Natural killer cell treated with Interleukin-12 subunit alpha and Interleukin-12 subunit beta and Interleukin-15 and Interleukin-18, amount 100 ng/mL, for 72 hours (primary cell): ENCODE measurements around the gene CDH15. TPM values are rescaled to one million over a fixed set of nuclear protein-coding genes. Genes with fewer than 3 reads are reported as not detected.
"Not testable (repeated sequence)": the region's sequence is repeated elsewhere in the genome, so short reads cannot be mapped to it uniquely, and the experiment has no call there.

Experiments used
- ATAC-seq, 2 donors: fragments of 150-1000 bp; cut with Tn5 transposase in 1 of 2; sonication (Bioruptor Pico), chemical (Tn5 transposase) in 1 of 2; 2 replicates each; pipeline ENCODE4 v1.10.0; 2021
- DNase-seq: peaks from one replicate; pipeline ENCODE4 v3.0.0; 2022; ENCODE audit warnings: low spot score
- H3K27ac Mint-ChIP-seq, 2 donors: 1 replicate in 1 of 2; 2 replicates in 1 of 2; pipeline ENCODE4 v1.8.0; 2022; ENCODE audit warnings: mixed read lengths in 2 of 2, mild to moderate bottlenecking in 1 of 2, moderate library complexity in 1 of 2
- H3K27me3 Mint-ChIP-seq, 2 donors: 1 replicate in 1 of 2; 2 replicates in 1 of 2; pipeline ENCODE4 v1.8.0; 2022; ENCODE audit warnings: mixed read lengths in 2 of 2
- H3K36me3 Mint-ChIP-seq: one replicate; pipeline ENCODE4 v1.8.0; 2022; ENCODE audit warnings: mixed read lengths
- H3K4me1 Mint-ChIP-seq, 2 donors: 1 replicate in 1 of 2; 2 replicates in 1 of 2; pipeline ENCODE4 v1.8.0; 2022; ENCODE audit warnings: low read depth in 2 of 2, mixed read lengths in 2 of 2, mild to moderate bottlenecking in 1 of 2
- H3K4me3 Mint-ChIP-seq: one replicate; pipeline ENCODE4 v1.8.0; 2022; ENCODE audit warnings: mixed read lengths
- H3K9me3 Mint-ChIP-seq: 2 replicates; pipeline ENCODE4 v1.8.0; 2022; ENCODE audit warnings: mixed read lengths
- total RNA-seq, 2 donors: library from RNA; stranded (reverse); gene quantifications; one replicate each; pipeline ENCODE4 v1.2.3, GENCODE V29; 2022

CDH15 gene
- total RNA-seq, 2 donors from 2014 or later = not detected

GRCh38 chr16:89155851-89156739, 15.5 kb upstream of the CDH15 start:
- Mint-ChIP-seq H3K27me3 (no peaks in the 10 kb centered on the region), H3K9me3 (no peaks in the 10 kb centered on the region), H3K36me3 (peaks cover 3% of the 10 kb centered on the region), H3K4me1 (peaks cover 0 to 2% of the 10 kb centered on the region in 2 donors), H3K4me3 (no peak overlapping the region), H3K27ac (no peak overlapping the region)
- no peak for ATAC-seq
- DNase-seq = no peak

GRCh38 chr16:89156740-89157645, 14.6 kb upstream of the CDH15 start:
- H3K36me3 Mint-ChIP-seq = no peaks in the 10 kb centered on the region
- no peak overlapping the region for H3K4me3 Mint-ChIP-seq
- no peaks in the 10 kb centered on the region for H3K27me3 Mint-ChIP-seq
- DNase-seq (no peak), ATAC-seq (no peak)
- no peak overlapping the region for H3K27ac Mint-ChIP-seq
- H3K4me1 Mint-ChIP-seq = peaks cover 0 to 2% of the 10 kb centered on the region in 2 donors
- H3K9me3 Mint-ChIP-seq = no peaks in the 10 kb centered on the region

- ATAC-seq (no peak), DNase-seq (no peak)
- H3K4me3 Mint-ChIP-seq = no peak overlapping the region
- H3K4me1 Mint-ChIP-seq = no peaks in the 10 kb centered on the region
- no peaks in the 10 kb centered on the region for H3K9me3 Mint-ChIP-seq
- no peaks in the 10 kb centered on the region for H3K27me3 Mint-ChIP-seq
- H3K36me3 Mint-ChIP-seq = no peaks in the 10 kb centered on the region
- no peak overlapping the region for H3K27ac Mint-ChIP-seq
Observed at GRCh38 chr16:89157778-89158177, 13.8 kb upstream of the CDH15 start.

- Mint-ChIP-seq H3K9me3 (no peaks in the 10 kb centered on the region), H3K4me1 (no peaks in the 10 kb centered on the region), H3K27ac (no peak overlapping the region), H3K36me3 (no peaks in the 10 kb centered on the region), H3K27me3 (no peaks in the 10 kb centered on the region), H3K4me3 (no peak overlapping the region)
- no peak for ATAC-seq
- DNase-seq = no peak
Observed at GRCh38 chr16:89159066-89159849, 12.3 kb upstream of the CDH15 start.

- Mint-ChIP-seq H3K4me3 (no peak overlapping the region), H3K27me3 (no peaks in the 10 kb centered on the region), H3K9me3 (no peaks in the 10 kb centered on the region), H3K36me3 (no peaks in the 10 kb centered on the region), H3K4me1 (no peaks in the 10 kb centered on the region), H3K27ac (no peak overlapping the region)
- DNase-seq (no peak), ATAC-seq (no peak)
Observed at GRCh38 chr16:89159850-89160354, 11.6 kb upstream of the CDH15 start.

GRCh38 chr16:89160977-89161701, 10.4 kb upstream of the CDH15 start:
- Mint-ChIP-seq H3K4me1 (no peaks in the 10 kb centered on the region), H3K27me3 (no peaks in the 10 kb centered on the region), H3K27ac (no peak overlapping the region), H3K4me3 (no peak overlapping the region), H3K9me3 (no peaks in the 10 kb centered on the region), H3K36me3 (no peaks in the 10 kb centered on the region)
- ATAC-seq (no peak), DNase-seq (no peak)

GRCh38 chr16:89161763-89162713, 9.5 kb upstream of the CDH15 start:
- Mint-ChIP-seq H3K4me3 (no peak overlapping the region), H3K9me3 (no peaks in the 10 kb centered on the region), H3K27ac (no peak overlapping the region), H3K4me1 (no peaks in the 10 kb centered on the region), H3K36me3 (no peaks in the 10 kb centered on the region), H3K27me3 (peaks cover 0 to 5% of the 10 kb centered on the region in 2 donors)
- DNase-seq (no peak), ATAC-seq (peak in 1 of 2 donors; percentile 37)

- H3K4me3 Mint-ChIP-seq = no peak overlapping the region
- H3K4me1 Mint-ChIP-seq = no peaks in the 10 kb centered on the region
- ATAC-seq (no peak), DNase-seq (no peak)
- H3K9me3 Mint-ChIP-seq = no peaks in the 10 kb centered on the region
- peaks cover 0 to 5% of the 10 kb centered on the region in 2 donors for H3K27me3 Mint-ChIP-seq
- H3K27ac Mint-ChIP-seq = no peak overlapping the region
- no peaks in the 10 kb centered on the region for H3K36me3 Mint-ChIP-seq
Observed at GRCh38 chr16:89163297-89163696, 8.3 kb upstream of the CDH15 start.

- peaks cover 0 to 5% of the 10 kb centered on the region in 2 donors for H3K27me3 Mint-ChIP-seq
- H3K36me3 Mint-ChIP-seq = no peaks in the 10 kb centered on the region
- ATAC-seq = no peak
- no peaks in the 10 kb centered on the region for H3K9me3 Mint-ChIP-seq
- no peak overlapping the region for H3K4me3 Mint-ChIP-seq
- no peak overlapping the region for H3K27ac Mint-ChIP-seq
- no peaks in the 10 kb centered on the region for H3K4me1 Mint-ChIP-seq
- no peak for DNase-seq
Observed at GRCh38 chr16:89164436-89164835, 7.1 kb upstream of the CDH15 start.

GRCh38 chr16:89164847-89165680, 6.5 kb upstream of the CDH15 start:
- no peak for DNase-seq
- Mint-ChIP-seq H3K4me1 (no peaks in the 10 kb centered on the region), H3K27me3 (peaks cover 0 to 5% of the 10 kb centered on the region in 2 donors), H3K36me3 (no peaks in the 10 kb centered on the region), H3K4me3 (no peak overlapping the region), H3K9me3 (no peaks in the 10 kb centered on the region), H3K27ac (no peak overlapping the region)
- no peak for ATAC-seq

GRCh38 chr16:89165681-89165979, 5.9 kb upstream of the CDH15 start:
- not testable (repeated sequence) for H3K9me3 Mint-ChIP-seq, DNase-seq, H3K4me3 Mint-ChIP-seq, H3K27me3 Mint-ChIP-seq, ATAC-seq, H3K4me1 Mint-ChIP-seq, H3K27ac Mint-ChIP-seq, H3K36me3 Mint-ChIP-seq
